ENCODE measurements around the gene KDM6B.
A peak's percentile ranks its signal among the peaks of the same experiment; 100 is the strongest.

KDM6B gene

DNA sequence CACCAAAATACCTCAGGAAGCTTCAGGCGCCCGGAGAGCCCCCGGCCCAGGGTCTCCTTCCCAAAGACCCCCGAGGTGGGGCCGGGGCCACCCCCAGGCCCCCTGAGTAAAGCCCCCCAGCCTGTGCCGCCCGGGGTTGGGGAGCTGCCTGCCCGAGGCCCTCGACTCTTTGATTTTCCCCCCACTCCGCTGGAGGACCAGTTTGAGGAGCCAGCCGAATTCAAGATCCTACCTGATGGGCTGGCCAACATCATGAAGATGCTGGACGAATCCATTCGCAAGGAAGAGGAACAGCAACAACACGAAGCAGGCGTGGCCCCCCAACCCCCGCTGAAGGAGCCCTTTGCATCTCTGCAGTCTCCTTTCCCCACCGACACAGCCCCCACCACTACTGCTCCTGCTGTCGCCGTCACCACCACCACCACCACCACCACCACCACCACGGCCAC lies 14.1 kb downstream of the KDM6B start:
- H3K27me3 ChIP-seq (ENCODE audit: low read depth) = no peaks in the 10 kb centered on the region
- no peak overlapping the region for H3K4me3 ChIP-seq
- no peak for DNase-seq (ENCODE audit: low spot score in 2 of 2)
- peaks cover 5% of the 10 kb centered on the region; the same call in 1 of the 2 replicates for H3K4me1 ChIP-seq
- H3K9me3 ChIP-seq = no peaks in the 10 kb centered on the region
- H3K36me3 ChIP-seq (replicated peaks) = peaks cover 41% of the 10 kb centered on the region
- in situ Hi-C loops (cut with MboI; ENCODE audit: low sequenced_read_pairs) = no loop called here

DNA sequence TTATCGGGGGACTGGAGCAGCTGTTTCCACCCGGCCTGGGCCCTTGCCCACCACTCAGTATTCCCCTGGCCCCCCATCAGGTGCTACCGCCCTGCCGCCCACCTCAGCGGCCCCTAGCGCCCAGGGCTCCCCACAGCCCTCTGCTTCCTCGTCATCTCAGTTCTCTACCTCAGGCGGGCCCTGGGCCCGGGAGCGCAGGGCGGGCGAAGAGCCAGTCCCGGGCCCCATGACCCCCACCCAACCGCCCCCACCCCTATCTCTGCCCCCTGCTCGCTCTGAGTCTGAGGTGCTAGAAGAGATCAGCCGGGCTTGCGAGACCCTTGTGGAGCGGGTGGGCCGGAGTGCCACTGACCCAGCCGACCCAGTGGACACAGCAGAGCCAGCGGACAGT lies 14.7 kb downstream of the KDM6B start:
- no peak for DNase-seq (ENCODE audit: low spot score in 2 of 2)
- Histone ChIP-seq H3K4me3 (no peak overlapping the region), H3K36me3 (replicated peaks) (peaks cover 41% of the 10 kb centered on the region), H3K9me3 (no peaks in the 10 kb centered on the region), H3K4me1 (peaks cover 5% of the 10 kb centered on the region; the same call in 1 of the 2 replicates), H3K27me3 (ENCODE audit: low read depth) (no peaks in the 10 kb centered on the region)
- in situ Hi-C loops (cut with MboI; ENCODE audit: low sequenced_read_pairs) = no loop called here

DNA sequence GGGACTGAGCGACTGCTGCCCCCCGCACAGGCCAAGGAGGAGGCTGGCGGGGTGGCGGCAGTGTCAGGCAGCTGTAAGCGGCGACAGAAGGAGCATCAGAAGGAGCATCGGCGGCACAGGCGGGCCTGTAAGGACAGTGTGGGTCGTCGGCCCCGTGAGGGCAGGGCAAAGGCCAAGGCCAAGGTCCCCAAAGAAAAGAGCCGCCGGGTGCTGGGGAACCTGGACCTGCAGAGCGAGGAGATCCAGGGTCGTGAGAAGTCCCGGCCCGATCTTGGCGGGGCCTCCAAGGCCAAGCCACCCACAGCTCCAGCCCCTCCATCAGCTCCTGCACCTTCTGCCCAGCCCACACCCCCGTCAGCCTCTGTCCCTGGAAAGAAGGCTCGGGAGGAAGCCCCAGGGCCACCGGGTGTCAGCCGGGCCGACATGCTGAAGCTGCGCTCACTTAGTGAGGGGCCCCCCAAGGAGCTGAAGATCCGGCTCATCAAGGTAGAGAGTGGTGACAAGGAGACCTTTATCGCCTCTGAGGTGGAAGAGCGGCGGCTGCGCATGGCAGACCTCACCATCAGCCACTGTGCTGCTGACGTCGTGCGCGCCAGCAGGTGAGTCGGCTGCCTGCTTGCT lies 15.2 kb downstream of the KDM6B start:
- Histone ChIP-seq H3K36me3 (replicated peaks) (peaks cover 41% of the 10 kb centered on the region), H3K9me3 (no peaks in the 10 kb centered on the region), H3K27me3 (ENCODE audit: low read depth) (no peaks in the 10 kb centered on the region), H3K4me1 (peaks cover 5% of the 10 kb centered on the region; the same call in 1 of the 2 replicates), H3K4me3 (no peak overlapping the region)
- DNase-seq (ENCODE audit: low spot score in 2 of 2) = no peak
- in situ Hi-C loops (cut with MboI; ENCODE audit: low sequenced_read_pairs) = no loop called here

DNA sequence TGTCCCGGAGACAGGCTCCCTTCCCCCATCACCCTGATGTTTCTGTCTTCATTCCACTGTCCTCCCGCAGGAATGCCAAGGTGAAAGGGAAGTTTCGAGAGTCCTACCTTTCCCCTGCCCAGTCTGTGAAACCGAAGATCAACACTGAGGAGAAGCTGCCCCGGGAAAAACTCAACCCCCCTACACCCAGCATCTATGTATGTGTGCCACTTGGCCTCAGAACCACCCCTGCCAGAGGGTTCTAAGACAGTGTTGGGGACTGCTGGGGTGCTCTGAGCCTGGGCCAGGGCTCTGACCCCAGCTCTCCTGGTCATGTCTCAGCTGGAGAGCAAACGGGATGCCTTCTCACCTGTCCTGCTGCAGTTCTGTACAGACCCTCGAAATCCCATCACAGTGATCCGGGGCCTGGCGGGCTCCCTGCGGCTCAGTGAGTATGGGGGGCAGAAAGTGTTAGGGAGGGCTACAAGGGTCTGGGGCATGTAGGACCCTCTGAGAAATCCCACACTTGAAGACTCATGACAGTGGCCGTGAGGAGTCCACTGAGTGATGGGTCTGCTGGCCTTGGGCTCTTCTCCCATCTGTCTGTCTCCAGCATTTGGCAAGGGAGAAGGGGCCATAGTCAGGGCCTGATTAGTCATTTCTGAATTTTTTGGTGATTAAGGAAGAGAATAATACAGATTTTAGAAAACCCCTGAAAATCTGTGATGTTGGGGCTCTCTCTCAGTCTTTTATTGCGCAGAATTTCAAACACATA lies 15.9 kb downstream of the KDM6B start:
- in situ Hi-C loops (cut with MboI; ENCODE audit: low sequenced_read_pairs) = no loop called here
- DNase-seq (ENCODE audit: low spot score in 2 of 2) = no peak
- Histone ChIP-seq H3K27me3 (ENCODE audit: low read depth) (no peaks in the 10 kb centered on the region), H3K4me3 (no peak overlapping the region), H3K9me3 (no peaks in the 10 kb centered on the region), H3K4me1 (peaks cover 5% of the 10 kb centered on the region; the same call in 1 of the 2 replicates), H3K36me3 (replicated peaks) (peaks cover 41% of the 10 kb centered on the region)

DNA sequence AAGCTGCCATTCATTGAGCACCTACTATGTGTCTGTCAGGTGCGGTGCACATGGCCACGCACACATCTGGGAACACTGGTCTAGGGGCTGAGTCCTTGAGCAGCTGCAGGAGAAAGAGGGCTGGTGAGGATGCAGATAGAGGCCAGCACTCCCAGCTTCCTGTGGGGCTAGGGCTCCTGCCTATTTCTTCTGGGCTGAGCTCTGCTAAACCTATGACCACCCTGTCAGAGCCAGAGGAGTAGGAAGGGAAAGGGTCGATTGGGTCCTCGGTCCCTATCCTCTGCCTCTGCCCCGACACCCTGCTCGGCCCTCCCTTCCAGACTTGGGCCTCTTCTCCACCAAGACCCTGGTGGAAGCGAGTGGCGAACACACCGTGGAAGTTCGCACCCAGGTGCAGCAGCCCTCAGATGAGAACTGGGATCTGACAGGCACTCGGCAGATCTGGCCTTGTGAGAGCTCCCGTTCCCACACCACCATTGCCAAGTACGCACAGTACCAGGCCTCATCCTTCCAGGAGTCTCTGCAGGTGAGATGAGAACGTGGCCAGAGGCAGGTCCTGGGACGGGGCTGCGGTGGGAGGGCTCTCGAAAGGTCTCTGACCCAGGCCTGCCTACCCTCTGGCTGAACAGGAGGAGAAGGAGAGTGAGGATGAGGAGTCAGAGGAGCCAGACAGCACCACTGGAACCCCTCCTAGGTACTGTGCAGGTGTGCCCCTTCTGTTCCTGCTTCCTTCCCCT lies 16.9 kb downstream of the KDM6B start:
- Histone ChIP-seq H3K4me1 (peaks cover 10% of the 10 kb centered on the region), H3K9me3 (no peaks in the 10 kb centered on the region), H3K4me3 (no peak overlapping the region; the same call in 1 of the 2 replicates), H3K27me3 (ENCODE audit: low read depth) (no peaks in the 10 kb centered on the region), H3K36me3 (replicated peaks) (peaks cover 39% of the 10 kb centered on the region)
- no peak for DNase-seq (ENCODE audit: low spot score in 2 of 2)
- in situ Hi-C loops (cut with MboI; ENCODE audit: low sequenced_read_pairs) = no loop called here

DNA sequence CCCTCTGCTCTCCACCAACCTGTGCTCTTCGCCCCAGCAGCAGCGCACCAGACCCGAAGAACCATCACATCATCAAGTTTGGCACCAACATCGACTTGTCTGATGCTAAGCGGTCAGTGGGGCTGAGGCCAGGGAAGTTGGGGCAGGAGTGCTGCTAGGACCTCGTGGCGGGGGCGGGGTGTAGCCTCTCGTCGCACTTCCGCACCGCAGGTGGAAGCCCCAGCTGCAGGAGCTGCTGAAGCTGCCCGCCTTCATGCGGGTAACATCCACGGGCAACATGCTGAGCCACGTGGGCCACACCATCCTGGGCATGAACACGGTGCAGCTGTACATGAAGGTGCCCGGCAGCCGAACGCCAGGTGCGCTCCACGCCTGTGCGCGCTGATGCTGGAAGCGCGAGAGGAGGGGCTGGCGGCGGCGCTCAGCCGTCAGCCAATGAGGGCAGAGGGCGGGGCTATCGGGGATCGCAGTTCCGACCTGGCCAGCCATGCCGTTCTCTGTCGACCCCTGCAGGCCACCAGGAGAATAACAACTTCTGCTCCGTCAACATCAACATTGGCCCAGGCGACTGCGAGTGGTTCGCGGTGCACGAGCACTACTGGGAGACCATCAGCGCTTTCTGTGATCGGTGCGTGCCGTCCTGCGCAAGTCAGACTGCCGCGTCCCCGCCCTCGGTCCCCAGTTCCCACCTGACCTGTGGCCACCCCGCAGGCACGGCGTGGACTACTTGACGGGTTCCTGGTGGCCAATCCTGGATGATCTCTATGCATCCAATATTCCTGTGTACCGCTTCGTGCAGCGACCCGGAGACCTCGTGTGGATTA lies 17.6 kb downstream of the KDM6B start:
- peak; percentile 90 to 96 for DNase-seq (ENCODE audit: low spot score in 2 of 2)
- Histone ChIP-seq H3K4me1 (peaks cover 16% of the 10 kb centered on the region), H3K36me3 (replicated peaks) (peaks cover 39% of the 10 kb centered on the region), H3K27me3 (ENCODE audit: low read depth) (no peaks in the 10 kb centered on the region), H3K9me3 (no peaks in the 10 kb centered on the region), H3K4me3 (peak overlapping the region; percentile 17)
- in situ Hi-C loops (cut with MboI; ENCODE audit: low sequenced_read_pairs) = no loop called here

DNA sequence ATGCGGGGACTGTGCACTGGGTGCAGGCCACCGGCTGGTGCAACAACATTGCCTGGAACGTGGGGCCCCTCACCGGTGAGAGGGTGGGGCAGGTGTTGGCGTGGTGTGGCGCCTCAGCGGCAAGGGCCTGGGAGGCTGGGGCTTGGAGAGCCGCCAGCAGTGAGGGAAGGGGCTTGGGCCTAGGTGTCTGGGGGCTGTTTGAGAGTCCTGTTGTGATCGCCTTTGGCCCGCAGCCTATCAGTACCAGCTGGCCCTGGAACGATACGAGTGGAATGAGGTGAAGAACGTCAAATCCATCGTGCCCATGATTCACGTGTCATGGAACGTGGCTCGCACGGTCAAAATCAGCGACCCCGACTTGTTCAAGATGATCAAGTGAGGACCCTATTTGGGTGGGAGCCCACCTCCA lies 18.2 kb downstream of the KDM6B start:
- H3K36me3 ChIP-seq (replicated peaks) = peaks cover 39% of the 10 kb centered on the region

DNA sequence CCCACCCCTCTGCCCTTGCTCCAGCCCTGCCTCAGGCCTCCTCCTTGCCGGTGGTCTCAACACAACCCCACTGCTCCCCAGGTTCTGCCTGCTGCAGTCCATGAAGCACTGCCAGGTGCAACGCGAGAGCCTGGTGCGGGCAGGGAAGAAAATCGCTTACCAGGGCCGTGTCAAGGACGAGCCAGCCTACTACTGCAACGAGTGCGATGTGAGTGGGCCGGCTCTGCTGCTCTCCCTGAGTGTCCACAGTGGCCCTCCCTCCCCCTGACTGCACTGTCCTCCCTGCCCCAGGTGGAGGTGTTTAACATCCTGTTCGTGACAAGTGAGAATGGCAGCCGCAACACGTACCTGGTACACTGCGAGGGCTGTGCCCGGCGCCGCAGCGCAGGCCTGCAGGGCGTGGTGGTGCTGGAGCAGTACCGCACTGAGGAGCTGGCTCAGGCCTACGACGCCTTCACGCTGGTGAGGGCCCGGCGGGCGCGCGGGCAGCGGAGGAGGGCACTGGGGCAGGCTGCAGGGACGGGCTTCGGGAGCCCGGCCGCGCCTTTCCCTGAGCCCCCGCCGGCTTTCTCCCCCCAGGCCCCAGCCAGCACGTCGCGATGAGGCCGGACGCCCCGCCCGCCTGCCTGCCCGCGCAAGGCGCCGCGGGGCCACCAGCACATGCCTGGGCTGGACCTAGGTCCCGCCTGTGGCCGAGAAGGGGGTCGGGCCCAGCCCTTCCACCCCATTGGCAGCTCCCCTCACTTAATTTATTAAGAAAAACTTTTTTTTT lies 19.1 kb downstream of the KDM6B start:
- Histone ChIP-seq H3K27me3 (ENCODE audit: low read depth) (no peaks in the 10 kb centered on the region), H3K36me3 (replicated peaks) (peaks cover 38% of the 10 kb centered on the region), H3K9me3 (no peaks in the 10 kb centered on the region), H3K4me1 (peaks cover 17% of the 10 kb centered on the region), H3K4me3 (no peak overlapping the region)
- no peak for DNase-seq (ENCODE audit: low spot score in 2 of 2)
- in situ Hi-C loops (cut with MboI; ENCODE audit: low sequenced_read_pairs) = no loop called here

More for the DNA sequence above, 18.2 kb downstream of the KDM6B start:
- peaks cover 16% of the 10 kb centered on the region for H3K4me1 ChIP-seq
- no peak overlapping the region for H3K4me3 ChIP-seq
- in situ Hi-C loops (cut with MboI; ENCODE audit: low sequenced_read_pairs) = no loop called here
- H3K27me3 ChIP-seq (ENCODE audit: low read depth) = no peaks in the 10 kb centered on the region
- H3K9me3 ChIP-seq = no peaks in the 10 kb centered on the region
- DNase-seq (ENCODE audit: low spot score in 2 of 2) = no peak

DNA sequence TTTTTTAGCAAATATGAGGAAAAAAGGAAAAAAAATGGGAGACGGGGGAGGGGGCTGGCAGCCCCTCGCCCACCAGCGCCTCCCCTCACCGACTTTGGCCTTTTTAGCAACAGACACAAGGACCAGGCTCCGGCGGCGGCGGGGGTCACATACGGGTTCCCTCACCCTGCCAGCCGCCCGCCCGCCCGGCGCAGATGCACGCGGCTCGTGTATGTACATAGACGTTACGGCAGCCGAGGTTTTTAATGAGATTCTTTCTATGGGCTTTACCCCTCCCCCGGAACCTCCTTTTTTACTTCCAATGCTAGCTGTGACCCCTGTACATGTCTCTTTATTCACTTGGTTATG lies 19.6 kb downstream of the KDM6B start:
- H3K4me3 ChIP-seq = no peak overlapping the region
- H3K9me3 ChIP-seq = no peaks in the 10 kb centered on the region
- peaks cover 38% of the 10 kb centered on the region for H3K36me3 ChIP-seq (replicated peaks)
- no peaks in the 10 kb centered on the region for H3K27me3 ChIP-seq (ENCODE audit: low read depth)
- no peak for DNase-seq (ENCODE audit: low spot score in 2 of 2)
- in situ Hi-C loops (cut with MboI; ENCODE audit: low sequenced_read_pairs) = no loop called here
- H3K4me1 ChIP-seq = peaks cover 22% of the 10 kb centered on the region

DNA sequence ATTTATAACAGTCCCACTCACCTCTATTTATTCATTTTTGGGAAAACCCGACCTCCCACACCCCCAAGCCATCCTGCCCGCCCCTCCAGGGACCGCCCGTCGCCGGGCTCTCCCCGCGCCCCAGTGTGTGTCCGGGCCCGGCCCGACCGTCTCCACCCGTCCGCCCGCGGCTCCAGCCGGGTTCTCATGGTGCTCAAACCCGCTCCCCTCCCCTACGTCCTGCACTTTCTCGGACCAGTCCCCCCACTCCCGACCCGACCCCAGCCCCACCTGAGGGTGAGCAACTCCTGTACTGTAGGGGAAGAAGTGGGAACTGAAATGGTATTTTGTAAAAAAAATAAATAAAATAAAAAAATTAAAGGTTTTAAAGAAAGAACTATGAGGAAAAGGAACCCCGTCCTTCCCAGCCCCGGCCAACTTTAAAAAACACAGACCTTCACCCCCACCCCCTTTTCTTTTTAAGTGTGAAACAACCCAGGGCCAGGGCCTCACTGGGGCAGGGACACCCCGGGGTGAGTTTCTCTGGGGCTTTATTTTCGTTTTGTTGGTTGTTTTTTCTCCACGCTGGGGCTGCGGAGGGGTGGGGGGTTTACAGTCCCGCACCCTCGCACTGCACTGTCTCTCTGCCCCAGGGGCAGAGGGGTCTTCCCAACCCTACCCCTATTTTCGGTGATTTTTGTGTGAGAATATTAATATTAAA lies 20.2 kb downstream of the KDM6B start:
- peaks cover 39% of the 10 kb centered on the region for H3K36me3 ChIP-seq (replicated peaks)
- H3K4me1 ChIP-seq = peaks cover 24% of the 10 kb centered on the region
- H3K9me3 ChIP-seq = no peaks in the 10 kb centered on the region
- H3K27me3 ChIP-seq (ENCODE audit: low read depth) = no peaks in the 10 kb centered on the region
- in situ Hi-C loops (cut with MboI; ENCODE audit: low sequenced_read_pairs) = no loop called here
- H3K4me3 ChIP-seq = no peak overlapping the region
- no peak for DNase-seq (ENCODE audit: low spot score in 2 of 2)

DNA sequence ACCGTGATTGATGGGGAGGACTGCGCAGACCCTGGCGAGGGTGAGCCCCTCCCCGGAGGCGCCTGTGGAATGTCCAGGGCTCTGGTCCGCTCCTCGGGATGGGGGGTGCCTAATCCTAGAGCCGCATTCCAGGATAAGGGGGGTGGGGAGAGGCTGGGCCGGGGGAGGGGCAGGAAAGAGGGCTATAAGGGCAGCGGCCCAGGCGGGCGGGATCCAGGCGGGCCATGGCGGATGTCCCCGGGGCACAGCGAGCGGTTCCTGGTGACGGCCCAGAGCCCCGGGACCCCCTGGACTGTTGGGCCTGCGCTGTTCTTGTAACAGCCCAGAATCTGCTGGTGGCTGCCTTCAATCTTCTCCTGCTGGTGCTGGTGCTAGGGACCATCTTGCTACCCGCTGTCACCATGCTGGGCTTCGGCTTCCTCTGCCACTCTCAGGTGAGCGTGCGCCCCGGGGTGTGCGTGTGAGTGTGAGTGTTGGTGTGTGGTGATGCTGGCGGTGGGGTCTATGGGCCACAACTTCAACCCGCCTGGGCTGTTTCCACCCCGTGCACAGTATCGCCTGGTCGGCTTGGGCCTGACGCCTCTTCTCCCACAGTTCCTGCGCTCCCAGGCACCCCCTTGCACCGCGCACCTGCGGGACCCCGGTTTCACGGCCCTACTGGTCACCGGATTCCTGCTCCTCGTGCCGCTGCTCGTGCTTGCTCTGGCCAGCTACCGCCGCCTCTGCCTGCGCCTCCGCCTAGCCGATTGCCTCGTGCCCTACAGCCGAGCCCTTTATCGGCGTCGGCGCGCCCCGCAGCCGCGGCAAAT lies 21.0 kb downstream of the KDM6B start, which contains the start of gene TMEM88:
TMEM88 (plus strand) TSS at position 216 of the 809 bp plus-strand sequence; CDS start at position 225, 9 bp downstream.
- Histone ChIP-seq H3K27me3 (ENCODE audit: low read depth) (no peaks in the 10 kb centered on the region), H3K9me3 (no peaks in the 10 kb centered on the region), H3K4me3 (peak within 1 kb of the TSS; percentile 63), H3K36me3 (replicated peaks) (peaks cover 35% of the 10 kb centered on the region), H3K4me1 (peaks cover 24% of the 10 kb centered on the region)
- in situ Hi-C loops (cut with MboI; ENCODE audit: low sequenced_read_pairs) = no loop called here
- no peak for DNase-seq (ENCODE audit: low spot score in 2 of 2)

DNA sequence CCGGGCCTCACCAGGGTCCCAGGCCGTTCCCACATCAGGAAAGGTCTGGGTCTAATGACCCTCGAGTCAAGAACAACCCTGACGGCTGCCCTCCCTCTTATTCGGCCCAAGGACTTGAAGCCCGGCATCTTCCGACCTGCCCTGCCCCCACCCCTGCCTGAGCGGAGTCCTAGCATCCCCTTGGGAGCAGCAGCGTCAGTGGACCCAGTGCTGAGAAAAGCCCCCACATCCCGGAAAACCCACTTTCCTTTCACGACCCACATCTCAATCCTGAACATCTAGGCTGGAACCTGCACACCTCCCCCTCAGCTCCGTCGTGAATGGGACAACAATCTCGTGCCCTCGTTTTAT lies 21.6 kb downstream of the KDM6B start:
- Histone ChIP-seq H3K4me3 (peak overlapping the region; percentile 63), H3K36me3 (replicated peaks) (peaks cover 35% of the 10 kb centered on the region), H3K27me3 (ENCODE audit: low read depth) (no peaks in the 10 kb centered on the region), H3K9me3 (no peaks in the 10 kb centered on the region), H3K4me1 (peaks cover 24% of the 10 kb centered on the region)
- in situ Hi-C loops (cut with MboI; ENCODE audit: low sequenced_read_pairs) = no loop called here
- no peak for DNase-seq (ENCODE audit: low spot score in 2 of 2)
